Measurements from ENCODE around the gene TRIM56.

Gene TRIM56

GRCh38 chr7:101088069-101088425, 2.8 kb downstream of the TRIM56 start:
- TF ChIP-seq POLR2AphosphoS5 (IDR thresholded peaks at IDR 0.05; ENCODE audit: low read depth, low read length) = no peak
- no peak for TF ChIP-seq SIN3A (IDR thresholded peaks at IDR 0.05; ENCODE audit: borderline replicate concordance, insufficient read depth, low read length)
- no peak for TF ChIP-seq TAF1 (IDR thresholded peaks at IDR 0.05; ENCODE audit: borderline replicate concordance, insufficient read depth, low read length)
- TF ChIP-seq FOXP2 (optimal IDR thresholded peaks at IDR 0.05; ENCODE audit: borderline replicate concordance, extremely low read depth, extremely low read length, insufficient read depth) = no peak
- no peak for TF ChIP-seq REST (IDR thresholded peaks at IDR 0.05; ENCODE audit: insufficient read depth in 1 of 2, low read depth in 2 of 2, low read length in 2 of 2)

- TF ChIP-seq POLR2AphosphoS5 (IDR thresholded peaks at IDR 0.05; ENCODE audit: low read depth, low read length) (no peak), SIN3A (IDR thresholded peaks at IDR 0.05; ENCODE audit: borderline replicate concordance, insufficient read depth, low read length) (no peak), FOXP2 (optimal IDR thresholded peaks at IDR 0.05; ENCODE audit: borderline replicate concordance, extremely low read depth, extremely low read length, insufficient read depth) (no peak), REST (IDR thresholded peaks at IDR 0.05; ENCODE audit: insufficient read depth in 1 of 2, low read depth in 2 of 2, low read length in 2 of 2) (no peak), TAF1 (IDR thresholded peaks at IDR 0.05; ENCODE audit: borderline replicate concordance, insufficient read depth, low read length) (no peak)
Observed at GRCh38 chr7:101088858-101089529, 3.7 kb downstream of the TRIM56 start.

GRCh38 chr7:101089876-101090275, 4.6 kb downstream of the TRIM56 start:
- TF ChIP-seq TAF1 (IDR thresholded peaks at IDR 0.05; ENCODE audit: borderline replicate concordance, insufficient read depth, low read length) (no peak), POLR2AphosphoS5 (IDR thresholded peaks at IDR 0.05; ENCODE audit: low read depth, low read length) (no peak), FOXP2 (optimal IDR thresholded peaks at IDR 0.05; ENCODE audit: borderline replicate concordance, extremely low read depth, extremely low read length, insufficient read depth) (no peak), SIN3A (IDR thresholded peaks at IDR 0.05; ENCODE audit: borderline replicate concordance, insufficient read depth, low read length) (no peak), REST (IDR thresholded peaks at IDR 0.05; ENCODE audit: insufficient read depth in 1 of 2, low read depth in 2 of 2, low read length in 2 of 2) (no peak)

- no peak for TF ChIP-seq SIN3A (IDR thresholded peaks at IDR 0.05; ENCODE audit: borderline replicate concordance, insufficient read depth, low read length)
- no peak for TF ChIP-seq FOXP2 (optimal IDR thresholded peaks at IDR 0.05; ENCODE audit: borderline replicate concordance, extremely low read depth, extremely low read length, insufficient read depth)
- no peak for TF ChIP-seq POLR2AphosphoS5 (IDR thresholded peaks at IDR 0.05; ENCODE audit: low read depth, low read length)
- no peak for TF ChIP-seq REST (IDR thresholded peaks at IDR 0.05; ENCODE audit: insufficient read depth in 1 of 2, low read depth in 2 of 2, low read length in 2 of 2)
- no peak for TF ChIP-seq TAF1 (IDR thresholded peaks at IDR 0.05; ENCODE audit: borderline replicate concordance, insufficient read depth, low read length)
Observed at GRCh38 chr7:101093906-101094305, 8.6 kb downstream of the TRIM56 start.

All from PFSK-1 (cell line).